Endothelial cell of umbilical vein (primary cell): Measurements from ENCODE around the gene EMP2. TPM values are rescaled to one million over a fixed set of nuclear protein-coding genes. Genes with fewer than 3 reads are reported as not detected.

Source experiments
- BruUV-seq: library from RNA; stranded (reverse); fragments of 400-500 nt; replicated peaks from 2 replicates; lab custom pipeline; 2021; lab: Mats Ljungman, UMichigan
- CTCF ChIA-PET: fragments of 300-600, 350-600 bp; sonication (Branson Sonifier 250); formaldehyde crosslinking; loops from one replicate; lab custom pipeline; 2021; ENCODE audit warnings: antibody characterized with exemption, inconsistent platforms; lab: Charles Lee
- POLR2A ChIA-PET: fragments of 300-600, 350-600 bp; sonication (Branson Sonifier 250); formaldehyde crosslinking; loops from one replicate; lab custom pipeline; 2021; ENCODE audit warnings: antibody characterized with exemption, inconsistent platforms; lab: Charles Lee
- DNase-seq: peaks from one replicate; pipeline ENCODE4 v3.0.0-alpha.2; 2011; ENCODE audit warnings: low read depth, low spot score
- FAIRE-seq: peaks from 2 replicates; lab custom pipeline; 2011; peaks lifted over from hg19 to GRCh38; lab: Jason Lieb, UNC
- H2AFZ ChIP-seq: 2 replicates; pipeline ENCODE4 v1.6.0; 2012; ENCODE audit warnings: low read depth, low read length, control low read depth, inconsistent platforms
- H3K27ac ChIP-seq: 2 replicates; pipeline ENCODE4 v1.5.1; 2011; ENCODE audit warnings: low read depth, mild to moderate bottlenecking, control low read depth, low read length, moderate library complexity; ENCODE audit not compliant: insufficient read depth
- H3K27me3 ChIP-seq, 2 experiments: 2 replicates each; pipeline versions ENCODE4 v1.6.0 to v1.6.1; 2011; ENCODE audit warnings: low read length in 2 of 2, mixed read lengths in 1 of 2; ENCODE audit not compliant: control insufficient read depth in 2 of 2, insufficient read depth in 2 of 2
- H3K36me3 ChIP-seq, 2 experiments: 2 replicates in 1 of 2; 3 replicates in 1 of 2; pipeline ENCODE4 v1.5.1; 2011; ENCODE audit warnings: low read length in 2 of 2, mild to moderate bottlenecking in 1 of 2, moderate library complexity in 1 of 2; ENCODE audit not compliant: control insufficient read depth in 2 of 2, insufficient read depth in 2 of 2; ENCODE audit errors: extremely low read depth in 1 of 2
- H3K4me1 ChIP-seq: 3 replicates; pipeline ENCODE4 v1.5.1; 2011; ENCODE audit warnings: mild to moderate bottlenecking, low read length; ENCODE audit not compliant: control insufficient read depth, insufficient read depth; ENCODE audit errors: extremely low read depth
- H3K4me2 ChIP-seq: 2 replicates; pipeline ENCODE4 v1.6.1; 2011; ENCODE audit warnings: low read length, control low read depth, mixed read lengths; ENCODE audit not compliant: insufficient read depth
- H3K4me3 ChIP-seq, 3 experiments: fragments of 200-600 bp in 1 of 3; sonication (generic), shearing (Covaris generic) in 1 of 3; replicated peaks in 1 of 3; 2 replicates each; pipeline ENCODE4 v1.5.1; 2011 to 2016; ENCODE audit warnings: control low read depth in 3 of 3, low read length in 3 of 3, mild to moderate bottlenecking in 2 of 3, inconsistent platforms in 1 of 3, low read depth in 1 of 3, moderate library complexity in 1 of 3; ENCODE audit not compliant: insufficient read depth in 1 of 3
- H3K79me2 ChIP-seq: 2 replicates; pipeline ENCODE4 v1.6.0; 2012; ENCODE audit warnings: low read length, inconsistent platforms; ENCODE audit not compliant: control insufficient read depth, insufficient read depth
- H3K9ac ChIP-seq: replicated peaks from 2 replicates; pipeline ENCODE3; 2011; ENCODE audit warnings: low read length, control low read depth; ENCODE audit not compliant: insufficient read depth; ENCODE audit errors: extremely low read depth
- H3K9me1 ChIP-seq: replicated peaks from 3 replicates; pipeline ENCODE4 v1.6.0; 2011; ENCODE audit warnings: mild to moderate bottlenecking, low read length; ENCODE audit not compliant: control insufficient read depth, insufficient read depth; ENCODE audit errors: extremely low read depth
- H3K9me3 ChIP-seq: replicated peaks from 2 replicates; pipeline ENCODE4 v1.5.1; 2012; ENCODE audit warnings: low read length, inconsistent platforms; ENCODE audit not compliant: control insufficient read depth, insufficient read depth
- H4K20me1 ChIP-seq: replicated peaks from 2 replicates; pipeline ENCODE3; 2011; ENCODE audit warnings: mild to moderate bottlenecking, low read length; ENCODE audit not compliant: control insufficient read depth, insufficient read depth; ENCODE audit errors: extremely low read depth
- CTCF ChIP-seq, 2 donors: IDR thresholded peaks; 1 replicate in 1 of 2; 2 replicates in 1 of 2; pipeline ENCODE4 v1.5.1; 2011; ENCODE audit warnings: low read length in 2 of 2, mild to moderate bottlenecking in 2 of 2, moderate library complexity in 2 of 2, control low read depth in 1 of 2, inconsistent platforms in 1 of 2, low read depth in 1 of 2; ENCODE audit not compliant: insufficient read depth in 1 of 2; ENCODE audit errors: extremely low read depth in 1 of 2
- EZH2 ChIP-seq: IDR thresholded peaks from 2 replicates; pipeline ENCODE4 v1.6.1; 2012; ENCODE audit warnings: borderline replicate concordance, low read depth, mild to moderate bottlenecking, moderate library complexity, low read length, inconsistent platforms; ENCODE audit not compliant: severe bottlenecking
- FOS ChIP-seq: IDR thresholded peaks from 2 replicates; pipeline ENCODE4 v1.6.1; 2011; ENCODE audit warnings: mild to moderate bottlenecking, low read length, moderate library complexity, borderline replicate concordance; ENCODE audit not compliant: insufficient read depth
- GATA2 ChIP-seq: IDR thresholded peaks from 2 replicates; pipeline ENCODE4 v1.7.0; 2011; ENCODE audit warnings: low read depth, mild to moderate bottlenecking, moderate library complexity, mixed read lengths, low read length; ENCODE audit not compliant: insufficient read length, insufficient read depth
- JUN ChIP-seq: IDR thresholded peaks from 2 replicates; pipeline ENCODE4 v1.6.1; 2011; ENCODE audit warnings: borderline replicate concordance, low read depth; ENCODE audit not compliant: insufficient read length, insufficient read depth
- MAX ChIP-seq: IDR thresholded peaks from 2 replicates; pipeline ENCODE4 v1.6.1; 2011; ENCODE audit not compliant: insufficient read depth, insufficient read length
- MYC ChIP-seq: IDR thresholded peaks from one replicate; pipeline ENCODE4 v1.6.1; 2011; ENCODE audit warnings: mild to moderate bottlenecking, low read depth, low read length
- POLR2A ChIP-seq: IDR thresholded peaks from 2 replicates; pipeline ENCODE4 v1.6.1; 2012; ENCODE audit warnings: low read depth, mild to moderate bottlenecking, control low read depth, low read length
- POLR2AphosphoS5 ChIP-seq: IDR thresholded peaks from 2 replicates; pipeline ENCODE4 v1.6.1; 2012; ENCODE audit warnings: low read depth, mild to moderate bottlenecking, control low read depth, low read length, moderate library complexity; ENCODE audit not compliant: insufficient read depth
- dilution Hi-C: fragments of 300-500 bp; cut with MboI; formaldehyde crosslinking; loops from one replicate; pipeline ENCODE4 v1.15.0; 2019; ENCODE audit warnings: low sequenced_read_pairs; ENCODE audit not compliant: extremely low pct_ligation_motif_present
- intact Hi-C: fragments of 100-400 bp; cut with micrococcal nuclease; formaldehyde crosslinking; loops from one replicate; pipeline ENCODE4 v1.10.0; 2022
- polyA plus RNA-seq, 4 experiments: library from polyadenylated mRNA; depleted of rRNA in 3 of 4; stranded (reverse) in 3 of 4; unstranded in 1 of 4; fragments of >200 nt; gene quantifications; 2 replicates each; pipeline versions ENCODE4 v1.2.1 to v1.2.3, GENCODE V29; 2011 to 2012; ENCODE audit warnings: missing spikeins in 1 of 4
- total RNA-seq: library from RNA; stranded (reverse); gene quantifications from 2 replicates; pipeline ENCODE4 v1.2.3, GENCODE V29; 2021

Gene EMP2
- total and polyA plus RNA-seq, 2 donors (not counting 3 experiments of a cell fraction or from before 2014, with no cell fraction given), result 19.0 to 25.5 TPM

- no peak overlapping the region for H3K4me2 ChIP-seq
- DNase-seq, result no peak
- TF ChIP-seq EZH2 (no peak), MYC (no peak), POLR2A (no peak), FOS (no peak), MAX (no peak), GATA2 (no peak), CTCF (IDR thresholded peaks at IDR 0.05; ENCODE audit: extremely low read depth in 1 of 2, insufficient read depth in 1 of 2, low read depth in 1 of 2, low read length in 2 of 2) (no peak), POLR2AphosphoS5 (no peak), JUN (no peak)
- no TSS peak for BruUV-seq
- H3K4me1 ChIP-seq, result no peaks in the 10 kb centered on the region
- FAIRE-seq, result no peak
- no peak overlapping the region for H3K9ac ChIP-seq
- CTCF ChIA-PET, result interaction anchor here (0.7 to 2.0 kb wide), 2 partner anchors 8 to 388 kb away, joined by 3 to 8 read pairs; no protein-coding TSS in a partner anchor
- H3K27ac ChIP-seq, result no peak overlapping the region
- H3K27me3 ChIP-seq, result no peaks in the 10 kb centered on the region
- no peaks in the 10 kb centered on the region for H3K9me1 ChIP-seq
- H3K4me3 ChIP-seq, result no peak overlapping the region
- POLR2A ChIA-PET, result no interaction called here
- no peak overlapping the region for H2AFZ ChIP-seq
- H3K9me3 ChIP-seq, result no peaks in the 10 kb centered on the region
- no peaks in the 10 kb centered on the region for H3K79me2 ChIP-seq
- H4K20me1 ChIP-seq, result no peaks in the 10 kb centered on the region
- intact Hi-C loops (no loop called here), dilution Hi-C loops (no loop called here)
- H3K36me3 ChIP-seq, result no peaks in the 10 kb centered on the region
Measured at GRCh38 chr16:10529895-10530669, 50.3 kb downstream of the EMP2 start.
